Activated CD4-positive, alpha-beta T cell treated with anti-CD3 and anti-CD28 coated beads, Interleukin-2, amount 50 U/mL, for 24 hours (primary cell): ENCODE data around the gene ECE2.
A peak's percentile ranks its signal among the peaks of the same experiment; 100 is the strongest.

Experiments used
- DNase-seq, 2 donors: peaks; one replicate each; pipeline ENCODE4 v3.0.0-alpha.2; 2020; ENCODE audit warnings: low read depth in 1 of 2, low spot score in 1 of 2

ECE2 gene

DNA sequence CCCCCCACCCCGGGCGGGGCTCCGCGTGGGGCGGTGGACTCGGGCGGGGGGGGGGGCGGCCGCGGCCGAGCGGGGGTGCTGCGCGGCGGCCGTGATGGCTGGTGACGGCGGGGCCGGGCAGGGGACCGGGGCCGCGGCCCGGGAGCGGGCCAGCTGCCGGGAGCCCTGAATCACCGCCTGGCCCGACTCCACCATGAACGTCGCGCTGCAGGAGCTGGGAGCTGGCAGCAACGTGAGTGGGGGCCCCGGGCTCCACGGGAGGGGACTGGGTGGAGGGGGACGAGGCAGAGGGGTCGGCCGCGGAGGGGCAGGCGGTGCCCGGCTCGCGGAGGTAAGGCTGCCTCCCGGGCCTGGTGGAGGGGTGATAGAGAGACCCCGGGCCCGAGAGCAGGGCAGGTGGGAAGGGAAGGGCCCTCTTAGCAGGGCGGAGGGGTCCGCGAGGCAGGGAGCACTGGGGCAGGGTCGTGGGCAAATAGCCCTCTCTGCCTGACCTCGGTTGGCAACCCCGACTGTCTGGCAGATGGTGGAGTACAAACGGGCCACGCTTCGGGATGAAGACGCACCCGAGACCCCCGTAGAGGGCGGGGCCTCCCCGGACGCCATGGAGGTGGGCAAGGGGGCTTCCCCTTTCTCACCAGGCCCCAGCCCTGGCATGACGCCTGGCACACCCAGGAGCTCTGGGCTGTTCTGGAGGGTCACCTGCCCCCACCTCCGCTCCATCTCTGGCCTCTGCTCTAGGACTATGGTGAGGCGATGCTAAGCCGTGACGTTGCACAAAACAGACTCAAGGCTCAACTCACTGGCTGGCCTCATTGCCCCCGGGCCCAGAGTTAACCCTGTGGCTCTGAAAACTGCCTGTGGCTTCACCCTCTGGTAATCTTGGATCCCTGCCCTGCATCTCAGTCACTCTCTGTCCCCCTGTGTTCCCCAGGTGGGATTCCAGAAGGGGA, at the start of gene ECE2:
TSS of gene ECE2 (plus strand) at position 62 of the 950 bp plus-strand sequence. CDS start at position 194, 132 bp downstream.
- no peak for DNase-seq

DNA sequence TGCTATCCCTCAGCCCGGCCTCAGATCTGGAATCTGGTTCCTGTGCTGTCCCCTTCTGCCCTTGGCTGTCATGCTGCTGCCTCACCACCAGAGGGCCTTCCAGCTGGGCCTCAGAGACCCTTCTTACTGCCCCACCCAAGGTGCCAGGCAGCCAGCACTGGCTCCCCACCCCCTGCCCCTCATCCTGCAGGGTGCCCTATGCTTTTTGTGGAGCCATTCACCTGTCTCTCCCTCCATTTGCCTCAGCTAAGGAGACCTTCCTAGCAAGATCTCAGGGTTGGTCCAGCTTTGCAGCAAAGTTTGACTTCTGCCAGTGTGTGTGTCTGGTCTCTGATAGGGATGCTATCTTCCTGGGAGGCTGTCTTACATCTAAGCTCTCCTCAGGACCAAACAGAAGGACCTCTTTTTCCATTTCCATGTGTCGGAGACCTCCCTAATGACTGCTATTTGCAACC, 48.3 kb upstream of the ECE2 start:
- DNase-seq: peak; percentile 33 to 39

- no peak for DNase-seq
Measured at GRCh38 chr3:184228376-184229137, 47.3 kb upstream of the ECE2 start.

DNA sequence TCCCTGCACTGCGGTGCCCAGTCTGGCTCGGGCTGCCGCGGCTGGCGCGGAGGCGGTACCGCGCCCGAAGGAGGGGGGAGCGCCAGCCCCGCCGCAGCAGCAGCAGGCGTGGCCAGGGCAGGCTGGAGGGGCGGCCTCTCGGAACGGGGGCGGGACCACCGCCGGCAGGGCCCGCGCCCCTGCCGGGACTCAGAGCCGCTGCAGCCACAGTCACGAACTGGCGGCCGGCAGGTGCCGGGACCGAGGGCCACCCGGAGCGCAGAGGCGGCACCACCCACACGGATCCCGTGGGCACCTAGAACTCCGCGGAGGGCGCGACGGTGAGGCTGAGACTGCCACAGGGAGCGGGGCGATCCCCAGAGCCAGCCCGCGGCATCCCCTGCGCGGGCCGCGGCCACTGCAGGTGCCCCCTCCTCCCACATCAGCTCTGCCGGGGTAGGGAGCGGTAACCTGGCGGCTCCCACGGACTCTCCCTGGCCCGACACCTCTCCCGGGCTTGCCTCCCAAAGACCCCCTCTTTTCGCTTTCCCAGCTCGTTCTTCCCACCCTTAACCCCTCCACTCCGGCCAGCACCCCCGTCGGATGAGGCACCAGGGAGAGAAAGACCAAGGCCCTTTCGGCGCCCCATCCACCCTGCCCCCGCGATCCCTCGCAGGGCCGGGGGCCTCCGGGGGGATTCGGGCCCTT, 46.3 kb upstream of the ECE2 start, which contains the start of gene VWA5B2:
TSS of gene VWA5B2 (plus strand) at position 192 of the 687 bp plus-strand sequence. CDS start 944 bp downstream, outside the sequence.
- peak; percentile 40 to 43 for DNase-seq

GRCh38 chr3:184230081-184230602, 45.7 kb upstream of the ECE2 start:
- DNase-seq: no peak

- DNase-seq: no peak
Measured at GRCh38 chr3:184230603-184231528, 45.0 kb upstream of the ECE2 start.

DNA sequence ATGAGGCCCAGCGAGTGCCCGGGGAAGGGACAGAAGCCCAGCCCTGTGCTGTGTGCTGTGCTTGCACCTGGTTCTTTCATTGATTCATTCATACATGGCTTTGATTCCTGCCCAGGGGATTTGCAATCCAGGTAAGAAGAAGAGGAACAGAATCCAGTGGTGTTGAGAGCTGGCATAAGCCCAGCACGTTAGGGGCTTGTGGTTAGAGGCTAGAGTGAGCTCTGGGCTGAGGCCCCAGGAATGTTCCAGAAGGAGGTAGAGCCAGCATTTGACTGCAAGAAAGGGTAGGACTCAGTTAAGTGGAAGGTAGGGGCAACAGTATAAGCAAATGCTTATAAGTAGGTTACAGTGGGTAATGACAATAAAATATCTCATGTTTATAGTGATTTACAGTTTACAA, 44.2 kb upstream of the ECE2 start:
- DNase-seq: no peak

GRCh38 chr3:184233127-184233843, 42.5 kb upstream of the ECE2 start:
- no peak for DNase-seq

DNA sequence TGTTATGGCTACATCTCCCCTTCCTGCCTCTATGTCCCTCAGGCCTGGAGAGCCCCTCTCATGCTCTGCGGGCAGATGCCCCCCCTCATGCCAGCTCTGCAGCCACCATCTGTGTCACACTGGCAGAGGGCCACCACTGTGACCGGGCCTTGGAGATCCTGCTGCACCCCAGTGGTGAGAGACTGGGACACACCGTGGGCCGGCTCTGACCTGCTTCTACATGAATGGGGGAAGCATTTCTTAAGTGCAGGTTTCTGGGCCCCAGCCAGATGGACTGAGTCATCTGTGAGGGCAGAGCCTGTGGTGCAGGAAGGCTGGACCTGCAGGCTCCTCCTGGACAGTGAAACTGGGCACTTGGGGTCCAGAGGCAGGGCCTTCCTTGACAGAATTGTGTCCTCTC, 41.6 kb upstream of the ECE2 start:
- DNase-seq: no peak

GRCh38 chr3:184234671-184235380, 41.0 kb upstream of the ECE2 start:
- no peak for DNase-seq

DNA sequence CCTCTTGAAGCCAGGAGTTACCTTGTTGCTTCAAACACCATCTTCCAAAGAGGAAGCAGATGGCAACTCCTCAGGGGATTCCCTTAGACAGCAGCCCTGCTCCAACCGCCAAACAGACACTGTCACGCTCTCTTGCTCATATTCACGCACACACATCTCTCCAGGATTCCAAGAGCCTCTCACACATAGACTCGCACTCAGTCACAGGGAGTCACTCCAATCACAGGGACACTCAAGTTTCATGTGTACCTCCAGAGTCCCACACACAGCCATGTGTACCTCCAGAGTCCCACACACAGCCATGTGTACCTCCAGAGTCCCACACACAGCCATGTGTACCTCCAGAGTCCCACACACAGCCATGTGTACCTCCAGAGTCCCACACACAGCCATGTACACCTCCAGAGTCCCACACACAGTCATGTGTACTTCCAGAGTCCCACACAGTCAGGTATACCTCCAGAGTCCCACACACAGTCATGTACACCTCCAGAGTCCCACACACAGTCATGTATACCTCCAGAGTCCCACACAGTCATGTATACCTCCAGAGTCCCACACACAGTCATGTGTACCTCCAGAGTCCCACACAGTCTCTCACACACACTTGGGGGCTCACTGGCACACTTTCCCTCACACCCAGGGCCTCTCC, 40.3 kb upstream of the ECE2 start:
- DNase-seq: no peak

GRCh38 chr3:184236033-184236410, 39.8 kb upstream of the ECE2 start:
- DNase-seq: no peak

DNA sequence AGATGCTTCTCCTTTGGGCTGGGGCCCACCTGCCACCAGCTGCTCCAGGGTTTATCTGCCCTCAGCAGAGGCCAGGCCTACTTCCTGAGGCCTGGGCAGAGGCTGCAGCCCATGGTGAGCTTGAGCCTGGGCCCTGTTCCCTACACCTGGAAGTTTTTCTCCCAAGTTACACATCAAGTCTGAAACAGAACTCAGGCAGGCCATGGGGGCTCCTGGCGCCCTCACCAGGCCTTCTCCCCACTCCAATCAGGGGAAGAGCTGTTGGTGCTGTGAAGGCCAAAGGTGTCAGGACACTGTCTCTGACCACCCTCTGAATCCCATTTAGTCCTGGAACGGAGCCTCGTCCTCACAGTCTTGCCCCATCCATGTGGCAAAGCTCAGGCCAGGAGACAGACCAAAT, 39.2 kb upstream of the ECE2 start:
- no peak for DNase-seq

- no peak for DNase-seq
Measured at GRCh38 chr3:184237211-184237610, 38.6 kb upstream of the ECE2 start.

DNA sequence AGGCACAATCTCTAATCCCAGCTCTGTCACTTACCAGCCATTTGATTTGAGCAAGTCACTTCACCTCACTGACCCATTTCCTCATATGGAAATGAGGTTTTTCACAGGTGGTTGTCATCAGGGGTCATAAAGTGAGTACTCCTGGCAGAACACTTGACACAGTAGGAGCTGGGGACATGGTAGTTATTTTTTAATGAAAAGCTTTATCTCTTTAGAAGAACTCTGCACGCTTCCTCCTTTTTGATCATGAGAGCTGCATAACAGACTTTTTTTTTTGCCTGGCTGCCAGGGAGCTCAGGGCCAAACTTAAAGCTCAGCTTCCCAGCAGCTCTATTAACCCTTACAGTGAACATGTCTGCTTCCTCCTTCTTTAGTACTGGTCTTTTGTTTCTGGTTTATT, 38.0 kb upstream of the ECE2 start:
- DNase-seq: no peak

- no peak for DNase-seq
Measured at GRCh38 chr3:184238246-184238818, 37.5 kb upstream of the ECE2 start.

DNA sequence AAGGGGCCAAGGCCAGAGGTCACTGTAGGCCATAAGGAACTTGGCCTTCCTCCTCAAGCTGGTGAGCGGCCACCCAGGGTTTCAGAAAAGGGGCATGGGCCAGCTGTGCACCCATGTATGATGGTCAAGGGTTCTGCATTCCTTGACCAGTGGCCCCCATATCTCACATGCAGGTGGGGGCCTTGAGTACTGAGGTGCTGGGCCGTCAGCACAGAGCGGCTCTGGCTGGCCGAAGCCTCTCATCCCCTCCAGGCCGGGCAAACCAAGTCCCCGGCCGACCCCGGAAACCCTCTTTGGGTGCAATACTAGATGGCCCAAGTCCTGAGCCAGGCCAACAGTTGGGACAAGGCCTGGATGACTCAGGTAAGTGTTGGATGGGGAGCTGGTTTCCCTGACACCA, 36.6 kb upstream of the ECE2 start:
- no peak for DNase-seq

DNA sequence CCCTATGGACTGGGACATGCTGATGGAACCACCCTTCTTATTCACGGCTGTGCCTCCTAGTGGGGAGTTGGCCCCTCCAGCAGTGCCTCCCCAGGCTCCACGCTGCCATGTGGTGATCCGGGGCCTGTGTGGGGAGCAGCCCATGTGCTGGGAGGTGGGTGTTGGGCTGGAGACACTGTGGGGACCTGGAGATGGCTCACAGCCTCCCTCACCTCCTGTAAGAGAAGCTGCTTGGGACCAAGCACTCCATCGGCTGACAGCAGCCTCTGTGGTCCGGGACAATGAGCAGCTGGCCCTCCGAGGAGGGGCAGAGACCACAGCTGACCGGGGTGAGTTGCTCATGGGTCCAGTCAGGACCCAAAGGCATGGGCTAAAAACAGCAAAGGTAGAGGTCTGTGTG, 36.1 kb upstream of the ECE2 start:
- no peak for DNase-seq
